SJSA1 (cell line): ENCODE measurements around the gene SLC19A1. TPM values are rescaled to one million over a fixed set of nuclear protein-coding genes. Genes with fewer than 3 reads are reported as not detected.
"Not testable (repeated sequence)": the region's sequence is repeated elsewhere in the genome, so short reads cannot be mapped to it uniquely, and the experiment has no call there.

Experiments used
- DNase-seq, 2 experiments: peaks; one replicate each; pipeline ENCODE4 v3.0.0-alpha.2; 2015 to 2020; ENCODE audit warnings: low spot score in 2 of 2, low read depth in 1 of 2
- H3K27ac ChIP-seq: fragments of 250-450 bp; sonication (Bioruptor Pico); 2 replicates; pipeline ENCODE4 v1.5.1; 2020; ENCODE audit warnings: mild to moderate bottlenecking, moderate library complexity
- H3K27me3 ChIP-seq: fragments of 250-450 bp; sonication (Bioruptor Pico); replicated peaks from 2 replicates; pipeline ENCODE4 v1.5.1; 2020; ENCODE audit warnings: mild to moderate bottlenecking, moderate library complexity
- H3K36me3 ChIP-seq: fragments of 250-450 bp; sonication (Bioruptor Pico); 2 replicates; pipeline ENCODE4 v1.5.1; 2020; ENCODE audit warnings: mild to moderate bottlenecking
- H3K4me1 ChIP-seq: fragments of 250-450 bp; sonication (Bioruptor Pico); replicated peaks from 2 replicates; pipeline ENCODE4 v1.6.1; 2021; ENCODE audit warnings: mild to moderate bottlenecking
- H3K4me3 ChIP-seq: fragments of 250-450 bp; sonication (Bioruptor Pico); 2 replicates; pipeline ENCODE4 v1.5.1; 2020; ENCODE audit warnings: mild to moderate bottlenecking
- H3K9me3 ChIP-seq: fragments of 250-450 bp; sonication (Bioruptor Pico); replicated peaks from 2 replicates; pipeline ENCODE4 v1.5.1; 2020; ENCODE audit warnings: mild to moderate bottlenecking
- total RNA-seq: library from RNA; depleted of rRNA; stranded (reverse); fragments of >200 nt; shearing (Covaris generic); gene quantifications from 2 replicates; pipeline ENCODE4 v1.2.3, GENCODE V29; 2014

SLC19A1 gene
- total RNA-seq, 1 experiment from 2014 or later: 18.0 TPM

DNA sequence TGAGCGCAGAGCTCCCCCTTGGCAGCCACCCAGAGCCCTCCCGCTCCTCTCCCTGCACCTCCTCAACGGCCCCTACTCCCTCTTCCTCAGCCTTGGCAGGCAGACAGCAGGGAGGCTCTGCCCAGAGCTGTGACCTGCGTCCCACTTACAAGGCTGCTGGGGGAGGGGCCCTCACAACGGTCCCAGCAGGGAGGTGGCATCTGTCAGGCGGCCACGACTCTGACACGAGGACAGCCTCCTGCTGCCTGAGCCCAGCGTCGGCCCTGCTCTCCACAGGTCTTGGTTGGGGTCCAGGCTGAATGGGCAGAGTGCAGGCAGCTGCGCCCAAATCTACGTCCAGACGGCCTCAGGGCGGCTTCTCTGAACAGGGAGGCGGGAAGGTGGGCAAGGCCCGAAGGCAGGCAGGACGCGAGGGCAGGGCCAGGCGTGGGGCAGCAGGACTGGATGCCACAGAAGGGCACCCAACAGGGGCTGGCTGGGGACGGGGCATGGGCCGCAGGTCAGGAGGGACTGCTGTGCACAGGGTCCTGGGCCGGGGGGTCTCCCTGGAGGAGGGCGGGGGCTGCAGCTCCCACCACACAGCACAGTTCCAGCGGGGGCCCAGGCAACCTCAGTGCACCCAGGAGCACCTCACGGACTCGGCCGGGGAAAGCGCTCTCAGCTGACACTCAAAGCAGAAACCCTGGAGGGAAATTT is 7.5 kb downstream of the SLC19A1 start:
- H3K4me3 ChIP-seq: no peak overlapping the region
- DNase-seq: no peak
- H3K27me3 ChIP-seq: no peaks in the 10 kb centered on the region
- no peaks in the 10 kb centered on the region for H3K4me1 ChIP-seq
- peaks cover 32% of the 10 kb centered on the region for H3K36me3 ChIP-seq
- H3K27ac ChIP-seq: no peak overlapping the region
- no peaks in the 10 kb centered on the region for H3K9me3 ChIP-seq

GRCh38 chr21:45533846-45534635 is 8.2 kb downstream of the SLC19A1 start:
- H3K27ac ChIP-seq: no peak overlapping the region
- no peaks in the 10 kb centered on the region for H3K9me3 ChIP-seq
- no peak overlapping the region for H3K4me3 ChIP-seq
- no peak for DNase-seq
- no peaks in the 10 kb centered on the region for H3K4me1 ChIP-seq
- H3K36me3 ChIP-seq: peaks cover 37% of the 10 kb centered on the region
- H3K27me3 ChIP-seq: no peaks in the 10 kb centered on the region

DNA sequence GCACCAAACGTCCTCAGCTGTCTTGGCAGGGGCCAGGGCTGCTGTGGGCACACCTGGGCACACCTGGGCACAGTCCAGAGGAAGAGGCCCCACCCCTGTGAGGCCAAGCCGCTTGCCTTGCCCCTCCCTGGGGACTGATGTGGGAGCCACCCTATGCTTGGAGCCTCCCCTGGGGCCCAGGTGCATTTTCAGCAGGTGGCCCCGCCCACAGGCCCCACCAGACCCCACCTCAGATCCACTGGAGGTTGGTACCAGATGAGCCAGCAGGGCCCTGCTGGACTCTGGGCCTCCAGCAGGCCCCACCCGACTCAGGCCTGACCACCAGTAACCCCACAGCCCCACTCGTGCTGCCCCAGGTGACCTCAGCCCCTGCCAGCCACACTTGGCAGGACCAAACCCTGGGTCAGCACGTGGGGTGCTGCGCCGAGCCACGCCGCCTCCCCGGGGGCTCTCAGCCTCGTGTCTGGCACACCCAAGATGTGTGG is 8.8 kb downstream of the SLC19A1 start:
- DNase-seq: no peak
- no peak overlapping the region for H3K27ac ChIP-seq

GRCh38 chr21:45532826-45533360 is 9.3 kb downstream of the SLC19A1 start:
- Histone ChIP-seq H3K9me3 (no peaks in the 10 kb centered on the region), H3K4me1 (no peaks in the 10 kb centered on the region), H3K4me3 (no peak overlapping the region), H3K27ac (no peak overlapping the region), H3K36me3 (peaks cover 47% of the 10 kb centered on the region), H3K27me3 (no peaks in the 10 kb centered on the region)
- DNase-seq: no peak

More for the DNA sequence above, 8.8 kb downstream of the SLC19A1 start:
- H3K36me3 ChIP-seq: peaks cover 43% of the 10 kb centered on the region
- no peaks in the 10 kb centered on the region for H3K4me1 ChIP-seq
- H3K27me3 ChIP-seq: no peaks in the 10 kb centered on the region
- no peaks in the 10 kb centered on the region for H3K9me3 ChIP-seq
- no peak overlapping the region for H3K4me3 ChIP-seq

- Histone ChIP-seq H3K27me3 (no peaks in the 10 kb centered on the region), H3K4me3 (no peak overlapping the region), H3K27ac (no peak overlapping the region), H3K36me3 (peaks cover 46% of the 10 kb centered on the region), H3K4me1 (no peaks in the 10 kb centered on the region), H3K9me3 (no peaks in the 10 kb centered on the region)
- no peak for DNase-seq
These were observed 10.6 kb downstream of the SLC19A1 start for GRCh38 chr21:45531393-45532215.

DNA sequence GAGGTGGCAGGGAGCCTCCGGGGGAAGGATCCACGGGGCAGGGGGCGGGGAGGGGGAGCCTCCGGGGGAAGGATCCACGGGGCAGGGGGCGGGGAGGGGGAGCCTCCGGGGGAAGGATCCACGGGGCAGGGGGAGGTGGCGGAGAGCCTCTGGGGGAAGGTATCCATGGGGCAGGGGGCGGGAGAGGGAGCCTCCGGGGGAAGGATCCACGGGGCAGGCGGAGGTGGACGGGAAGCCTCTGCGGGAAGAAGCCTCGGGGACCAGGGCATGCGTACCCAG is 11.2 kb downstream of the SLC19A1 start:
- not testable (repeated sequence) for H3K4me3 ChIP-seq, H3K4me1 ChIP-seq, H3K27me3 ChIP-seq, H3K9me3 ChIP-seq, H3K27ac ChIP-seq, DNase-seq
- peaks cover 49% of the 10 kb centered on the region for H3K36me3 ChIP-seq

DNA sequence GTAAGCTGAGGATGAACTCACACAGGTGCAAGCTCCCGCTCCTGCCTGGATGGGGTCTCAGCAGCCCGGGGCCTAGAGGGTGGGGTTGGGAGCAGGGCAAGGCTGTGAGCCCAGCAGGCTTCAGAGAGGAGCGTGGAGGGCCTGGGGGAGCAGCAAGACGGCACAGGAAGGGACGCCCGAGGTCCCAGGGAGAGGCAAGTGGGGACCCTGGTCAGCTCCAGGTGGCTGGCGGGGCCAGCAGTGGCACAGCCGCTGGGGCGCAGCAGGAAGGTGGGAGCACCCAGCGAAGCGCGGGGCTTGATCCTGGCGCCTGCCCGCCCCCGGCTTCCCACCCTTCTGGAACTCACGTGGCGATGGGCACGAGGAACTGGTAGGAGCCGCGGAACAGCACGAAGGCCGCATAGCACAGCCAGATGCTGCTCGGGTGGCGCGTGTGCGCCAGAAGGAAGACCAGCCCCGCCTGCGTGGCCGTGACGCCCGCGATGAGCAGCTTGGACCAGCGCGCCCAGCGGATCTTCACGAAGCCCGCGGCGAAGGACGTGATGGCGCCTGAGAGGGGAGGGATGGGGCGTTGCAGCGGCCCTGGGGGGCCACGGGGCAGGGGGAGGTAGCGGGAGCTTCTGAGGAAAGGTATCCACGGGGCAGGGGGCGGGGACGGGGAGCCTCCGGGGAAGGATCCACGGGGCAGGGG is 11.7 kb downstream of the SLC19A1 start:
- Histone ChIP-seq H3K4me1 (no peaks in the 10 kb centered on the region), H3K4me3 (no peak overlapping the region), H3K9me3 (no peaks in the 10 kb centered on the region), H3K27ac (no peak overlapping the region), H3K36me3 (peaks cover 52% of the 10 kb centered on the region), H3K27me3 (no peaks in the 10 kb centered on the region)
- DNase-seq: no peak

- peaks cover 54% of the 10 kb centered on the region for H3K36me3 ChIP-seq
- H3K27me3 ChIP-seq: no peaks in the 10 kb centered on the region
- no peaks in the 10 kb centered on the region for H3K9me3 ChIP-seq
- DNase-seq: no peak
- H3K27ac ChIP-seq: no peak overlapping the region
- no peak overlapping the region for H3K4me3 ChIP-seq
- no peaks in the 10 kb centered on the region for H3K4me1 ChIP-seq
These were observed 12.3 kb downstream of the SLC19A1 start for GRCh38 chr21:45529785-45530422.

DNA sequence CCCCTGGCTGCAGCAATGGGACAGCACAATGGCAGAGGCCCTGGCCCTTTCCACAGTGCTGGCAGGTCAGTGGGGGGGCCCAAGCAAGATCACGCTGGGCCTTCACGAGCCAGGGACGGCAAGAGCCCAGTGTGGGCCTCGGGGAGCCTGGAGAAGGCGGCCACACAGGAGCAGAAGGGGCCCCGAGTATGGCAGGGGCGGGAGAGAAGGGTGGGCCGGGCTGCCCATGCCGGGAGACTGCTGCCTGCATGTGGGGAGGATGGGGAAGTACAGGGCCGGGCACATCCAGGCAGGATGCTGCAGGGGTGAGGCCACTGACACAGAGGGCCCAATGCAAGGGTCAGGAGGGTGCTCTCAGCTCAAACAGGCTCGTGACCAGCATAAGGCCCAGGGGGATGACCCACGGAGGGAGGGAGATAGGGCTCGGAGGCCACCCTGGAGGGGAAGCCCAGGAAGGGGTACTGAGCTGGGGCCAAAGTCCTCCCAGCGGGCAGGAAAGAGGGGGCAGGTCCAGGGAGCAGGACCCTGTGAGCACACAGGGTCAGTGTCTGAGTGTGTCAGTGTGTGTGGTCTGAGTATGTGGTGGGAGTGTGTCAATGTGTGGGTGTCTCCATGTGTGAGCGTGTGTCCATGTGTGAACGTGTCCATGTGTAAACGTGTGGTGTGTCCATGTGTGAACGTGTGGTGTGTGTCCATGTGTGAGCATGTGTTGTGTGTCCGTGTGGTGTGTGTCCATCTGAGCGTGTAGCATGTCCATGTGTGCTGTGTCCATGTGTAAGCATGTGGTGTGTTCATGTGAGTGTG is 13.1 kb downstream of the SLC19A1 start:
- H3K27ac ChIP-seq: no peak overlapping the region
- no peaks in the 10 kb centered on the region for H3K27me3 ChIP-seq
- H3K36me3 ChIP-seq: peaks cover 54% of the 10 kb centered on the region
- H3K9me3 ChIP-seq: no peaks in the 10 kb centered on the region
- H3K4me3 ChIP-seq: no peak overlapping the region
- no peaks in the 10 kb centered on the region for H3K4me1 ChIP-seq
- DNase-seq: no peak

GRCh38 chr21:45528028-45528705 is 14.1 kb downstream of the SLC19A1 start:
- H3K27ac ChIP-seq: no peak overlapping the region

GRCh38 chr21:45527151-45527999 is 14.9 kb downstream of the SLC19A1 start:
- DNase-seq, H3K27ac ChIP-seq, H3K4me3 ChIP-seq, H3K4me1 ChIP-seq, H3K27me3 ChIP-seq, H3K9me3 ChIP-seq: not testable (repeated sequence)
- peaks cover 62% of the 10 kb centered on the region for H3K36me3 ChIP-seq

More at GRCh38 chr21:45528028-45528705, 14.1 kb downstream of the SLC19A1 start:
- Histone ChIP-seq H3K9me3 (no peaks in the 10 kb centered on the region), H3K36me3 (peaks cover 57% of the 10 kb centered on the region), H3K4me3 (no peak overlapping the region), H3K27me3 (no peaks in the 10 kb centered on the region), H3K4me1 (no peaks in the 10 kb centered on the region)
- DNase-seq: no peak
